ENCODE results near the gene ZBTB20.

ZBTB20 gene

GRCh38 chr3:114660124-114660523 is 487.0 kb downstream of the ZBTB20 start:
- DNase-seq: no peak

GRCh38 chr3:114659109-114660061 is 487.7 kb downstream of the ZBTB20 start:
- no peak for DNase-seq

GRCh38 chr3:114651555-114651954 is 495.5 kb downstream of the ZBTB20 start:
- DNase-seq: no peak

GRCh38 chr3:114650808-114651207 is 496.3 kb downstream of the ZBTB20 start:
- DNase-seq: no peak

GRCh38 chr3:114649331-114649730 is 497.8 kb downstream of the ZBTB20 start:
- DNase-seq: no peak

GRCh38 chr3:114646526-114646925 is 500.6 kb downstream of the ZBTB20 start:
- DNase-seq: no peak

- DNase-seq: no peak
Observed at GRCh38 chr3:114645392-114645791, 501.7 kb downstream of the ZBTB20 start.

GRCh38 chr3:114644367-114644766 is 502.7 kb downstream of the ZBTB20 start:
- DNase-seq: no peak

GRCh38 chr3:114642951-114643741 is 503.9 kb downstream of the ZBTB20 start:
- no peak for DNase-seq

GRCh38 chr3:114640126-114640525 is 507.0 kb downstream of the ZBTB20 start:
- DNase-seq: no peak

- DNase-seq: no peak
Observed at GRCh38 chr3:114639171-114639570, 507.9 kb downstream of the ZBTB20 start.

- no peak for DNase-seq
Observed at GRCh38 chr3:114635878-114636277, 511.2 kb downstream of the ZBTB20 start.

GRCh38 chr3:114634635-114635034 is 512.5 kb downstream of the ZBTB20 start:
- no peak for DNase-seq

GRCh38 chr3:114632757-114633424 is 514.2 kb downstream of the ZBTB20 start:
- DNase-seq: no peak

- no peak for DNase-seq
Observed at GRCh38 chr3:114627770-114628169, 519.3 kb downstream of the ZBTB20 start.

- no peak for DNase-seq
Observed at GRCh38 chr3:114626751-114627150, 520.3 kb downstream of the ZBTB20 start.

GRCh38 chr3:114624571-114625181 is 522.4 kb downstream of the ZBTB20 start:
- DNase-seq: no peak

GRCh38 chr3:114624047-114624445 is 523.0 kb downstream of the ZBTB20 start:
- DNase-seq: no peak

- DNase-seq: no peak
Observed at GRCh38 chr3:114623420-114624046, 523.6 kb downstream of the ZBTB20 start.

GRCh38 chr3:114622001-114622400 is 525.1 kb downstream of the ZBTB20 start:
- no peak for DNase-seq

- DNase-seq: no peak
Observed at GRCh38 chr3:114619771-114620170, 527.3 kb downstream of the ZBTB20 start.

- no peak for DNase-seq
Observed at GRCh38 chr3:114615523-114616085, 531.5 kb downstream of the ZBTB20 start.
